ENCODE results near the gene PARD6B.

The PARD6B gene

GRCh38 chr20:50806126-50806768 lies 74.9 kb downstream of the PARD6B start:
- Histone ChIP-seq H3K27me3 (ENCODE audit: control insufficient read depth, insufficient read depth, low read length) (no peaks in the 10 kb centered on the region), H3K4me3 (ENCODE audit: low read depth, low read length) (no peak overlapping the region), H3K27ac (ENCODE audit: low read depth, low read length) (no peak overlapping the region), H3K9ac (ENCODE audit: low read depth, low read length) (no peak overlapping the region), H3K4me1 (ENCODE audit: control insufficient read depth, insufficient read depth, low read length) (peaks cover 13% of the 10 kb centered on the region), H3K9me3 (ENCODE audit: control insufficient read depth, insufficient read depth, low read length) (no peaks in the 10 kb centered on the region), H3K36me3 (ENCODE audit: control insufficient read depth, insufficient read depth, low read length) (no peaks in the 10 kb centered on the region)
